Fibroblast of lung (primary cell): Measurements from ENCODE around the gene TRMT11.

Source experiments
- EZH2 ChIP-seq: IDR thresholded peaks from 2 replicates; pipeline ENCODE4 v1.5.1; 2012; ENCODE audit warnings: low read length, control low read depth, mild to moderate bottlenecking; ENCODE audit errors: missing control alignments
- TF ChIP-seq, protein P1 (sequence below), 2 donors: IDR thresholded peaks in 1 of 2; conservative IDR thresholded peaks in 1 of 2; 1 replicate in 1 of 2; 2 replicates in 1 of 2; pipeline ENCODE4 v1.5.1; 2011 to 2012; ENCODE audit warnings: low read length in 2 of 2, control low read depth in 1 of 2, inconsistent platforms in 1 of 2, low read depth in 1 of 2, mild to moderate bottlenecking in 1 of 2

DNA sequence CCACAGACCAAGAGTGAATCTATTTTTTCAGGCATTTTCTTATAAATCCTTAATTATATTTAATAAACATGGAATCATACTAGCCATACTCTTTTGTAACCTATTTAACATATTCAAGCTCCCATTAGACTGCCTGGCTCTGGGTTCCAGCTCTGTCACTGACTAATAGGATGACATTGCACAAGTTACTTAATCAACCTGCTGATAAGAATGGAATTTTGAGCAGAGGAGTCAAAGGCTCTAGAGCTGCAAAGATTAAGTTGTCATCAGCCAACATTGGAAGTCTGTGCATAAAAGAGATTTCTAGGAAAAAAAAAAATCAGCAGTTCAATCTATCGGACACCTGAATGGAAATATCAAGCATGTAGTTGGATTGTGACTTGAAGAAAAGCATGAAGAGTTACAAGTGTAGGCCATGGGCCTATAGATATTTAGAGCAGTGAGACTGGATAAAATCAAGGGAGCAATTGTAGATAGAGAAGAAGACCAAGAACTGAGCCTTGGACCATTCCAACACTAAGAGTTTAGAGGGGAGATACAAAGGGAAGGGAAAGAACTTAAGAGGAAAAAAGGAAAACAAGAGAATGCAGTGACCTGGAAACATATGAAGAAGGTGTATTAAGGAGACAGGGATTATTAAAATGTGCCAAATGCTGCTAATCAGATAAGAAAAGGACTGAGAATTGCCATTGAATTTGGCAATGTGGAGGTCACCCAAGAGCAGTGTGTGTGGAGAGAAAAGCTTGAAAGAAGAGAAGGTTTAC is 40.8 kb upstream of the TRMT11 start:
- TF ChIP-seq, protein P1, sequence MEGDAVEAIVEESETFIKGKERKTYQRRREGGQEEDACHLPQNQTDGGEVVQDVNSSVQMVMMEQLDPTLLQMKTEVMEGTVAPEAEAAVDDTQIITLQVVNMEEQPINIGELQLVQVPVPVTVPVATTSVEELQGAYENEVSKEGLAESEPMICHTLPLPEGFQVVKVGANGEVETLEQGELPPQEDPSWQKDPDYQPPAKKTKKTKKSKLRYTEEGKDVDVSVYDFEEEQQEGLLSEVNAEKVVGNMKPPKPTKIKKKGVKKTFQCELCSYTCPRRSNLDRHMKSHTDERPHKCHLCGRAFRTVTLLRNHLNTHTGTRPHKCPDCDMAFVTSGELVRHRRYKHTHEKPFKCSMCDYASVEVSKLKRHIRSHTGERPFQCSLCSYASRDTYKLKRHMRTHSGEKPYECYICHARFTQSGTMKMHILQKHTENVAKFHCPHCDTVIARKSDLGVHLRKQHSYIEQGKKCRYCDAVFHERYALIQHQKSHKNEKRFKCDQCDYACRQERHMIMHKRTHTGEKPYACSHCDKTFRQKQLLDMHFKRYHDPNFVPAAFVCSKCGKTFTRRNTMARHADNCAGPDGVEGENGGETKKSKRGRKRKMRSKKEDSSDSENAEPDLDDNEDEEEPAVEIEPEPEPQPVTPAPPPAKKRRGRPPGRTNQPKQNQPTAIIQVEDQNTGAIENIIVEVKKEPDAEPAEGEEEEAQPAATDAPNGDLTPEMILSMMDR (conservative IDR thresholded peaks at IDR 0.05 in 1 of 2, IDR thresholded peaks at IDR 0.05 in 1 of 2; ENCODE audit: low read depth in 1 of 2, low read length in 2 of 2): no peak
- no peak for TF ChIP-seq EZH2
